ENCODE data around the gene SGCD. TPM values are rescaled to one million over a fixed set of nuclear protein-coding genes. Genes with fewer than 3 reads are reported as not detected.
A peak's percentile ranks its signal among the peaks of the same experiment; 100 is the strongest.

The SGCD gene
- total RNA-seq, 5 donors from 2014 or later (not counting 1 experiment from before 2014, with no cell fraction given) = 0.13 to 2.4 (median 0.22) TPM

DNA sequence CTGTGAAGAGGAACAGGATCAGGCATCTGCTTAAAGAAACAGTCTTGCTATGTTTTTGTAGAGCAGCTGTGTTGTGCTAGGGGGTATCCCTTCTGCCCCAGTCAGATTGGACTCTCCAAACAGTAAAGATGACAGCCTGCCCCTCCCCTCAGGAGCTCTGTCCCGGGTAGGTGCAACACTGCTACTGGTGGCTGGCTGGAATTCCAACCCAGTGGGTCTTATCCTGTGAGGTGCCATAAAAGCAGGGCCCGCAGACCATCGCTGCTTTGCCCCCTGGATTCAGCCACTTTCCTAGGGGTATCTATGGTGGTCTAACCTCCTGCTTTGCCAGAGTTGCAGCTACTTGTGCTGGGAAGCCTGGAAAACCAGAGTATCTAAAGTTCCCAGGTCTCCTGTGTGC, 408.5 kb downstream of the SGCD start:
- no peaks in the 10 kb centered on the region for H3K36me3 Mint-ChIP-seq
- ChIA-PET POLR2A (no interaction called here), CTCF (no interaction called here)
- ATAC-seq (replicated peaks in 1 of 4) (no peak), DNase-seq (no peak)
- no peaks in the 10 kb centered on the region for H3K4me1 Mint-ChIP-seq
- peaks cover 6 to 31% of the 10 kb centered on the region in 2 donors for H3K27me3 Mint-ChIP-seq
- H3K9me3 ChIP-seq = no peaks in the 10 kb centered on the region
- WGBS (ENCODE audit: insufficient coverage) = 80% methylated on average over 1 of the region's 3 CpGs
- no peaks in the 10 kb centered on the region for H3K9me3 Mint-ChIP-seq
- no peaks in the 10 kb centered on the region for H3K4me1 ChIP-seq (ENCODE audit: control insufficient read depth in 1 of 2, extremely low read depth in 1 of 2, insufficient read depth in 2 of 2, low read length in 2 of 2)
- H3K27ac Mint-ChIP-seq = no peak overlapping the region
- no peak overlapping the region for H3K27ac ChIP-seq (ENCODE audit: low read length)
- no peaks in the 10 kb centered on the region for H3K36me3 ChIP-seq (ENCODE audit: control insufficient read depth in 2 of 2, extremely low read depth in 1 of 2, insufficient read depth in 1 of 2, low read length in 1 of 2)
- peaks cover 0 to 11% of the 10 kb centered on the region in 2 experiments for H3K27me3 ChIP-seq (replicated peaks in 1 of 2; ENCODE audit: control insufficient read depth in 2 of 2, extremely low read depth in 1 of 2, insufficient read depth in 2 of 2, low read length in 1 of 2)
- no peak overlapping the region for H3K4me3 Mint-ChIP-seq
- H3K4me3 ChIP-seq (ENCODE audit: control insufficient read depth in 1 of 2, extremely low read depth in 1 of 2, low read length in 1 of 2) = no peak overlapping the region

DNA sequence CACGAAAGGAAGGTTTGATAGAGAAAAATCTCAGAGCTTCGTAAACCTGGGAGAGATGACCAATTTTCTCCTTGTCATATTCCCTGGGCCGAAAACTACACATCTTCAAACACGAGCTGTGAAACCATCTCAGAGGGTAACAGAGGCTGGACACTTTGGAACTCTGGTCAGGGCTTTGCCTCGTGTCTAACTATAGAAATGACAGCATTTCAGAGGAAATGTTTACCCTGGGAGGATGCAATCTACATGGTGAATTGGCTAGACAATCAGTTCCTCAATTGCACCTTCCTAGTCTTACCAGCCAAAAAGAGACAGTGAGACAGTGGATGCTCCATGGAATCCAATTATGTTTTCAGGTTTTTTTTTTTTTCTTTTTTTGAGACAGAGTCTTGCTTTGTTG, 414.6 kb downstream of the SGCD start:
- no peak for DNase-seq
- CTCF ChIA-PET = no interaction called here
- H3K27ac ChIP-seq (ENCODE audit: low read length) = no peak overlapping the region
- no peaks in the 10 kb centered on the region for H3K4me1 ChIP-seq (ENCODE audit: control insufficient read depth in 1 of 2, extremely low read depth in 1 of 2, insufficient read depth in 2 of 2, low read length in 2 of 2)
- Mint-ChIP-seq H3K36me3 (no peaks in the 10 kb centered on the region), H3K27ac (no peak overlapping the region), H3K27me3 (peaks cover 11 to 13% of the 10 kb centered on the region in 2 donors), H3K9me3 (peaks cover 0 to 4% (median 3%) of the 10 kb centered on the region in 3 donors), H3K4me1 (no peaks in the 10 kb centered on the region), H3K4me3 (no peak overlapping the region)
- no peaks in the 10 kb centered on the region for H3K27me3 ChIP-seq (replicated peaks in 1 of 2; ENCODE audit: control insufficient read depth in 2 of 2, extremely low read depth in 1 of 2, insufficient read depth in 2 of 2, low read length in 1 of 2)
- no peak overlapping the region for H3K4me3 ChIP-seq (ENCODE audit: control insufficient read depth in 1 of 2, extremely low read depth in 1 of 2, low read length in 1 of 2)
- POLR2A ChIA-PET = no interaction called here
- no peaks in the 10 kb centered on the region for H3K36me3 ChIP-seq (ENCODE audit: control insufficient read depth in 2 of 2, extremely low read depth in 1 of 2, insufficient read depth in 1 of 2, low read length in 1 of 2)
- ATAC-seq (replicated peaks in 1 of 4) = no peak
- 50% methylated on average over 1 of the region's 5 CpGs for WGBS (ENCODE audit: insufficient coverage)
- H3K9me3 ChIP-seq = no peaks in the 10 kb centered on the region

DNA sequence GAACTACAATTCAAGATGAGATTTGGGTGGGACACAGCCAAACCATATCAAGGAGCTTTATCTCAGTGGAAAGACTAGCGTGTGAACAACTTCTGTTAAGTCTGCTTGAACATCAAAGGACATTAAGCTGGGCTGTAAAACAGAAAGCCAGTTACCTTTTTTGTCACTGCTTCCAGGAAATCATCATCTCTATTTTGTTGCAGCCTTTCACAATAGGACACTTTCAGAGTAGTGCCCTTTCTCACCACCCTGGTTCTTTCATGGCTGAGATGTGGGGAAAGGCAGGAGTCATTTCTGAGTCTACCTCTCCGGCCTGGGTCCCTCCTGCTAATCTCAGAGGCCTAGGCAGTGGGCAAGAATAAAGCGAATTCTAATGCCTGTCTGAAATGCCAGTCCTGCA, 426.9 kb downstream of the SGCD start:
- no peak overlapping the region for H3K27ac ChIP-seq (ENCODE audit: low read length)
- Mint-ChIP-seq H3K27me3 (no peaks in the 10 kb centered on the region), H3K27ac (peak overlapping the region; percentile 50 to 56), H3K4me1 (peaks cover 9 to 12% (median 11%) of the 10 kb centered on the region in 3 donors), H3K4me3 (no peak overlapping the region), H3K9me3 (no peaks in the 10 kb centered on the region), H3K36me3 (no peaks in the 10 kb centered on the region)
- no peaks in the 10 kb centered on the region for H3K27me3 ChIP-seq (replicated peaks in 1 of 2; ENCODE audit: control insufficient read depth in 2 of 2, extremely low read depth in 1 of 2, insufficient read depth in 2 of 2, low read length in 1 of 2)
- H3K4me3 ChIP-seq (ENCODE audit: control insufficient read depth in 1 of 2, extremely low read depth in 1 of 2, low read length in 1 of 2) = no peak overlapping the region
- ChIA-PET POLR2A (no interaction called here), CTCF (interaction anchor here in 1 of 2 donors (0.5 kb wide), 1 partner anchor 11 kb away, joined by 9 read pairs; no protein-coding TSS in a partner anchor)
- H3K36me3 ChIP-seq (ENCODE audit: control insufficient read depth in 2 of 2, extremely low read depth in 1 of 2, insufficient read depth in 1 of 2, low read length in 1 of 2) = no peaks in the 10 kb centered on the region
- WGBS (ENCODE audit: insufficient coverage) = 8% methylated on average over 2 of the region's 3 CpGs
- no peak for DNase-seq
- no peaks in the 10 kb centered on the region for H3K9me3 ChIP-seq
- H3K4me1 ChIP-seq (ENCODE audit: control insufficient read depth in 1 of 2, extremely low read depth in 1 of 2, insufficient read depth in 2 of 2, low read length in 2 of 2) = no peaks in the 10 kb centered on the region
- no peak for ATAC-seq (replicated peaks in 1 of 4)

DNA sequence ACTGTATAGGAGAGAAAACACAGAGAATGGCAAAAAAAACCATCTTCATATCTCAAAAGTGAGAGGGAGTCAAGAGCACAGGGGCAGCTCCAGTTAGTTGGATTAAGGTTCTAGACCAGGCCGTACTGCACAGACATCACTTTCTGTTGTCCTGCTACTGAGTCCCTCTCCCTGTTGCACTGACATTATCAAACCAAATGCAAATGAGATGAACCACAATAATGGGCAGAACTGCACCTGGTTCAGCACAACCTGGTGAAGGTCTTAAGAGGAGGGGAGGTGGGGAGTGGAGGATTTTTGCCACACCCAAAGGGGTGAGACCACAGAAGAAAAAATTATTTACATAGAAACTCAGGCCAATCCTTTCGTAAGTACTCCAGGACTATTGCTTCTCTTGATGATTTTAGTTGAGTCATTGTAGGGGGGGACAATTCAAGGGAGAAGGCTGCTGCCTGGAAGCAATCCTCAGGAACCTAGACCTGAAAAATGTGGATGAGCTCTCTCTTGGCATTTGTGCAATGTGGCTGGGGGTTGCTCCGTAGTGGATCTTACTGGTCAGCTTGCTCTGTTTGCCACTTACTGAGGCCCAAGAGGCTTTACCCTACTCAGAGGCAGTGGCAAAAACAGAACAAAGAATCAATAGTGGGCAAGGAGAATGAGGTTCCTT, 428.6 kb downstream of the SGCD start:
- WGBS (ENCODE audit: insufficient coverage) = no CpG with 5 or more reads among the region's 3 CpGs
- DNase-seq = no peak
- Histone ChIP-seq H3K27ac (ENCODE audit: low read length) (no peak overlapping the region), H3K4me3 (ENCODE audit: control insufficient read depth in 1 of 2, extremely low read depth in 1 of 2, low read length in 1 of 2) (no peak overlapping the region), H3K9me3 (no peaks in the 10 kb centered on the region), H3K36me3 (ENCODE audit: control insufficient read depth in 2 of 2, extremely low read depth in 1 of 2, insufficient read depth in 1 of 2, low read length in 1 of 2) (no peaks in the 10 kb centered on the region), H3K4me1 (ENCODE audit: control insufficient read depth in 1 of 2, extremely low read depth in 1 of 2, insufficient read depth in 2 of 2, low read length in 2 of 2) (no peaks in the 10 kb centered on the region), H3K27me3 (replicated peaks in 1 of 2; ENCODE audit: control insufficient read depth in 2 of 2, extremely low read depth in 1 of 2, insufficient read depth in 2 of 2, low read length in 1 of 2) (no peaks in the 10 kb centered on the region)
- Mint-ChIP-seq H3K4me1 (peaks cover 9 to 12% (median 11%) of the 10 kb centered on the region in 3 donors), H3K36me3 (no peaks in the 10 kb centered on the region), H3K4me3 (no peak overlapping the region), H3K9me3 (no peaks in the 10 kb centered on the region), H3K27me3 (no peaks in the 10 kb centered on the region), H3K27ac (no peak overlapping the region)
- ChIA-PET CTCF (no interaction called here), POLR2A (no interaction called here)
- ATAC-seq (replicated peaks in 1 of 4) = no peak

DNA sequence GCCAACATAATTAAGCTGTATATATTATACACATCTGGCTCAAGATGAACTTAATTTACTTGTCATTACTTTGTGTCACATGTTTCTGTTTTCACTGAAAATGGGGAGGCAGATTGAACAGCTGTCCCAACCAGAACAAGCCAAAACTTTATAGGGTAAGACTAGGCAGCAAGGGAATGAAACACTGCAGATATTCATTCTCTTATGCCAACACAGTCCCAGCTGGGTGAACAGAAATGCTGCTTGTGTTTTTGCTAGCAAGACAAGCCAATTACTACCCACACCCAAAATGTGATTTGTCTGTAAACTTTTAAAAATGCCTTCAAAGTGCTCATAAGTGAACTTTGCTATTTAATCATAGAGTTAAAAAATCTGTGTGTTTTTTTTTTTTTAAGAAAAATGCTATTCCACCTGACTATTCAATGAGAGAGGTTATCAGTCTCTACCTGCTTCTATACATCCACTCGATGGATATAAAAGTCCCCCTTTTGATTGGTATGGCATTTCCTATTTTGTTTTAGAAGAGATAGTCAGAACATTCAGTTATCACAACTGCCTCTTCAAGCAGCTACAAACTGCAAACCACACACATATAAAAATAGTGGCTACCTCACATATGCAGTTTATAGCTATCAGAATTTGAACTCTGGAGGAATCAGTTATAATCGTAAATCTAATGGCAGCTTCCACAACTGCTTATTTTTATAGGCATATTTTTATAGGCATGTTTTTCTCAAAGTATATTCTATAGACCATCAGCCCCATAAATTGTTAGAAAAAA, 431.2 kb downstream of the SGCD start:
- Histone ChIP-seq H3K4me3 (ENCODE audit: control insufficient read depth in 1 of 2, extremely low read depth in 1 of 2, low read length in 1 of 2) (no peak overlapping the region), H3K36me3 (ENCODE audit: control insufficient read depth in 2 of 2, extremely low read depth in 1 of 2, insufficient read depth in 1 of 2, low read length in 1 of 2) (no peaks in the 10 kb centered on the region), H3K27ac (ENCODE audit: low read length) (no peak overlapping the region), H3K4me1 (ENCODE audit: control insufficient read depth in 1 of 2, extremely low read depth in 1 of 2, insufficient read depth in 2 of 2, low read length in 2 of 2) (no peaks in the 10 kb centered on the region), H3K9me3 (no peaks in the 10 kb centered on the region), H3K27me3 (replicated peaks in 1 of 2; ENCODE audit: control insufficient read depth in 2 of 2, extremely low read depth in 1 of 2, insufficient read depth in 2 of 2, low read length in 1 of 2) (no peaks in the 10 kb centered on the region)
- Mint-ChIP-seq H3K27me3 (peaks cover 0 to 4% of the 10 kb centered on the region in 2 donors), H3K4me3 (no peak overlapping the region), H3K4me1 (peaks cover 9 to 10% (median 9%) of the 10 kb centered on the region in 3 donors), H3K27ac (no peak overlapping the region), H3K9me3 (no peaks in the 10 kb centered on the region), H3K36me3 (no peaks in the 10 kb centered on the region)
- no peak for ATAC-seq (replicated peaks in 1 of 4)
- CTCF ChIA-PET = interaction anchor here (0.5 to 0.6 kb wide), 2 partner anchors 8 to 344 kb away, joined by 3 read pairs; no protein-coding TSS in a partner anchor
- POLR2A ChIA-PET = no interaction called here
- WGBS (ENCODE audit: insufficient coverage) = no CpG with 5 or more reads among the region's 2 CpGs
- DNase-seq = no peak

DNA sequence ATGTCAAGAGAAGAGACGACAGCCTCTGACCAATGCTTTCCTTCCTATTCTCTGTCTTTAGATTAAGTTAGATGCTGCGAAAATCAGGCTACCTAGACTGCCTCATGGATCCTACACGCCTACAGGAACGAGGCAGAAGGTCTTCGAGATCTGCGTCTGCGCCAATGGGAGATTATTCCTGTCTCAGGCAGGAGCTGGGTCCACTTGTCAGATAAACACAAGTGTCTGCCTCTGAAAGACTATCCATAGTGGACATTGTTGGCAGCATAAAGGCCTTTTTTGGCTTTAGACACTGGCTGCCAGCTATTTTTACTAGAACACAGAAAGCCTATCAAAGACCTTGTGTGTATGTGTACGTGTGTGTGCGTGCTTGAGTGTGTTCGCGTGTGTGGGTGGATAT, 432.2 kb downstream of the SGCD start:
- Histone ChIP-seq H3K4me1 (ENCODE audit: control insufficient read depth in 1 of 2, extremely low read depth in 1 of 2, insufficient read depth in 2 of 2, low read length in 2 of 2) (no peaks in the 10 kb centered on the region), H3K9me3 (no peaks in the 10 kb centered on the region), H3K36me3 (ENCODE audit: control insufficient read depth in 2 of 2, extremely low read depth in 1 of 2, insufficient read depth in 1 of 2, low read length in 1 of 2) (no peaks in the 10 kb centered on the region), H3K4me3 (ENCODE audit: control insufficient read depth in 1 of 2, extremely low read depth in 1 of 2, low read length in 1 of 2) (no peak overlapping the region), H3K27ac (ENCODE audit: low read length) (no peak overlapping the region), H3K27me3 (replicated peaks in 1 of 2; ENCODE audit: control insufficient read depth in 2 of 2, extremely low read depth in 1 of 2, insufficient read depth in 2 of 2, low read length in 1 of 2) (no peaks in the 10 kb centered on the region)
- Mint-ChIP-seq H3K4me3 (no peak overlapping the region), H3K36me3 (no peaks in the 10 kb centered on the region), H3K9me3 (no peaks in the 10 kb centered on the region), H3K27me3 (peaks cover 0 to 7% of the 10 kb centered on the region in 2 donors), H3K4me1 (peaks cover 0 to 1% (median under 1%) of the 10 kb centered on the region in 3 donors), H3K27ac (no peak overlapping the region)
- 80% methylated on average over 7 of the region's 11 CpGs for WGBS (ENCODE audit: insufficient coverage)
- ChIA-PET CTCF (no interaction called here), POLR2A (no interaction called here)
- ATAC-seq (replicated peaks in 1 of 4) (no peak), DNase-seq (no peak)
